HepG2 (cell line): ENCODE data around the gene SLC29A1. TPM values are rescaled to one million over a fixed set of nuclear protein-coding genes. Genes with fewer than 3 reads are reported as not detected.

ENCODE experiments used
- ATAC-seq: fragments of 200-7000 bp; cut with Tn5 transposase; 3 replicates; pipeline ENCODE4 v1.9.1; 2020; ENCODE audit warnings: mild to moderate bottlenecking, moderate library complexity
- BruUV-seq: library from RNA; stranded (reverse); fragments of 400-500 nt; replicated peaks from 2 replicates; lab custom pipeline; 2021; lab: Mats Ljungman, UMichigan
- CTCF ChIA-PET: fragments of 300-600 bp; formaldehyde crosslinking; extraction: SDS; loops from one replicate; lab custom pipeline; 2021; ENCODE audit warnings: low total read pairs, inconsistent platforms, low intra/inter-chr PET ratio; lab: Yijun Ruan, JAX
- POLR2A ChIA-PET: fragments of 350-600 bp; sonication (Branson Sonifier 250); formaldehyde crosslinking; loops from one replicate; lab custom pipeline; 2020; ENCODE audit warnings: antibody characterized with exemption, inconsistent platforms; lab: Yijun Ruan, JAX
- DNase-seq: peaks from one replicate; pipeline ENCODE4 v3.0.0-alpha.2; 2015; ENCODE audit warnings: low spot score
- FAIRE-seq: peaks from 3 replicates; lab custom pipeline; 2011; peaks lifted over from hg19 to GRCh38; lab: Jason Lieb, UNC
- H2AFZ ChIP-seq: one replicate; pipeline ENCODE4 v1.6.1; 2011; ENCODE audit warnings: low read length, inconsistent platforms
- H3K27ac ChIP-seq: fragments of 300-600 bp; 3 replicates; pipeline ENCODE4 v1.8.0; 2011; ENCODE audit warnings: mixed run types, mild to moderate bottlenecking, mixed read lengths, low read length, inconsistent platforms; ENCODE audit not compliant: insufficient read depth; ENCODE audit errors: extremely low read length
- H3K27me3 ChIP-seq, 2 experiments: fragments of 200-600 bp in 1 of 2; 2 replicates in 1 of 2; 3 replicates in 1 of 2; pipeline versions ENCODE4 v1.6.0 to v1.8.0; 2011; ENCODE audit warnings: low read length in 2 of 2, mild to moderate bottlenecking in 2 of 2, moderate library complexity in 2 of 2, inconsistent platforms in 1 of 2; ENCODE audit not compliant: insufficient read depth in 2 of 2, control insufficient read depth in 1 of 2
- H3K36me3 ChIP-seq, 2 experiments: fragments of 200-600 bp in 1 of 2; replicated peaks in 1 of 2; 2 replicates in 1 of 2; 3 replicates in 1 of 2; pipeline versions ENCODE4 v1.5.1 to v1.8.0; 2011; ENCODE audit warnings: low read length in 2 of 2, inconsistent platforms in 1 of 2; ENCODE audit not compliant: insufficient read depth in 2 of 2, control insufficient read depth in 1 of 2
- H3K4me1 ChIP-seq: 2 replicates; pipeline ENCODE4 v1.5.1; 2012; ENCODE audit warnings: low read length, inconsistent platforms; ENCODE audit not compliant: insufficient read depth
- H3K4me2 ChIP-seq: 2 replicates; pipeline ENCODE4 v1.6.0; 2011; ENCODE audit warnings: low read depth, low read length, inconsistent platforms
- H3K4me3 ChIP-seq, 3 experiments: fragments of 200-600 bp in 1 of 3; sonication (generic), shearing (Covaris generic) in 1 of 3; replicated peaks in 1 of 3; 2 replicates each; pipeline ENCODE4 v1.5.1; 2011 to 2016; ENCODE audit warnings: low read length in 3 of 3, inconsistent platforms in 2 of 3, low read depth in 2 of 3, mild to moderate bottlenecking in 2 of 3, control low read depth in 1 of 3, mixed read lengths in 1 of 3; ENCODE audit not compliant: insufficient read depth in 1 of 3
- H3K79me2 ChIP-seq: one replicate; pipeline ENCODE4 v1.6.1; 2011; ENCODE audit warnings: low read length, inconsistent platforms; ENCODE audit not compliant: insufficient read depth
- H3K9ac ChIP-seq: 2 replicates; pipeline ENCODE4 v1.6.0; 2011; ENCODE audit warnings: mild to moderate bottlenecking, low read depth, low read length, inconsistent platforms; ENCODE audit not compliant: insufficient read depth
- H3K9me3 ChIP-seq: 2 replicates; pipeline ENCODE4 v1.5.1; 2012; ENCODE audit warnings: mild to moderate bottlenecking, low read length
- H4K20me1 ChIP-seq: 2 replicates; pipeline ENCODE4 v1.6.0; 2011; ENCODE audit warnings: inconsistent platforms, mild to moderate bottlenecking, low read length, moderate library complexity; ENCODE audit not compliant: insufficient read depth
- CERS6 ChIP-seq: sonication (generic); formaldehyde crosslinking; IDR thresholded peaks from 2 replicates; pipeline ENCODE4 v1.5.0; 2020; ENCODE audit warnings: missing genetic modification reagents
- GPN1 ChIP-seq: sonication (generic); formaldehyde crosslinking; IDR thresholded peaks from 2 replicates; pipeline ENCODE4 v1.5.1; 2020; ENCODE audit warnings: missing genetic modification reagents, borderline replicate concordance
- MYNN ChIP-seq: sonication (generic); formaldehyde crosslinking; IDR thresholded peaks from 2 replicates; pipeline ENCODE4 v1.4.0; 2020; ENCODE audit warnings: mild to moderate bottlenecking, low read depth, missing genetic modification reagents
- POLR2AphosphoS2 ChIP-seq: IDR thresholded peaks from 2 replicates; pipeline ENCODE4 v1.6.1; 2011; ENCODE audit warnings: low read depth, low read length, improper control_type of control experiment
- PRDM4 ChIP-seq: sonication (generic); formaldehyde crosslinking; IDR thresholded peaks from 2 replicates; pipeline ENCODE4 v1.9.0; 2021; ENCODE audit warnings: missing genetic modification reagents, borderline replicate concordance
- ZNF121 ChIP-seq: sonication (generic); formaldehyde crosslinking; IDR thresholded peaks from 2 replicates; pipeline ENCODE4 v1.5.0; 2020; ENCODE audit warnings: mild to moderate bottlenecking, missing genetic modification reagents
- ZNF24 ChIP-seq: fragments of 450-650 bp; IDR thresholded peaks from 2 replicates; pipeline ENCODE4 v1.6.1; 2017; ENCODE audit warnings: antibody characterized with exemption, mild to moderate bottlenecking
- ZNF280B ChIP-seq: sonication (generic); formaldehyde crosslinking; IDR thresholded peaks from 2 replicates; pipeline ENCODE4 v1.5.0; 2020; ENCODE audit warnings: missing genetic modification reagents, mild to moderate bottlenecking, borderline replicate concordance
- ZNF605 ChIP-seq: sonication (generic); formaldehyde crosslinking; IDR thresholded peaks from 2 replicates; pipeline ENCODE4 v1.8.0; 2022; ENCODE audit warnings: mild to moderate bottlenecking, missing genetic modification reagents
- ZNF710 ChIP-seq: sonication (generic); formaldehyde crosslinking; IDR thresholded peaks from 2 replicates; pipeline ENCODE4 v1.5.0; 2020; ENCODE audit warnings: mild to moderate bottlenecking, missing genetic modification reagents, borderline replicate concordance
- ZNF75D ChIP-seq: sonication (generic); formaldehyde crosslinking; IDR thresholded peaks from 2 replicates; pipeline ENCODE4 v1.8.1; 2023; ENCODE audit warnings: missing genetic modification reagents, mild to moderate bottlenecking, borderline replicate concordance
- ZSCAN31 ChIP-seq: sonication (generic); formaldehyde crosslinking; IDR thresholded peaks from 2 replicates; pipeline ENCODE4 v1.5.0; 2020; ENCODE audit warnings: low read depth, mild to moderate bottlenecking, missing genetic modification reagents
- WGBS: methylation state at CpG from one replicate; pipeline ENCODE4 v1.1.6; 2017; ENCODE audit warnings: low lambda C conversion rate; 5-methylcytosine and 5-hydroxymethylcytosine counted together
- in situ Hi-C: cut with HindIII; loops from 2 replicates; pipeline ENCODE4 v1.10.0; 2017; ENCODE audit warnings: low pct_unique_long_range_greater_than_20kb; ENCODE audit not compliant: extremely low pct_ligation_motif_present
- intact Hi-C: fragments of 100-400 bp; cut with micrococcal nuclease; formaldehyde crosslinking; loops from one replicate; pipeline ENCODE4 v1.10.0; 2022; ENCODE audit not compliant: unreplicated experiment
- polyA plus RNA-seq, 8 experiments: library from polyadenylated mRNA; depleted of rRNA in 3 of 8; stranded (reverse) in 7 of 8; unstranded in 1 of 8; fragments of >200 nt; fragmentation: Illumina TruSeq in 4 of 8; extraction: Trizol in 4 of 8; gene quantifications; 2 replicates each; pipeline versions ENCODE4 v1.2.1 to v1.2.3, GENCODE V29; 2011 to 2016; ENCODE audit warnings: low read depth in 4 of 8, missing spikeins in 1 of 8, mixed read lengths in 1 of 8; ENCODE audit not compliant: insufficient read depth in 1 of 8
- total RNA-seq, 5 experiments: library from RNA; depleted of rRNA; stranded (reverse); fragments of >200 nt; fragmentation: Illumina TruSeq; extraction: Trizol; gene quantifications; 2 replicates each; pipeline ENCODE4 v1.2.3, GENCODE V29; 2016; ENCODE audit warnings: low read depth in 1 of 5
- TF ChIP-seq, protein P1 (sequence below): sonication (generic); formaldehyde crosslinking; IDR thresholded peaks from 2 replicates; pipeline ENCODE4 v1.5.1; 2020; ENCODE audit warnings: missing genetic modification reagents, mild to moderate bottlenecking, borderline replicate concordance
- TF ChIP-seq, protein P2 (sequence below): IDR thresholded peaks from 2 replicates; pipeline ENCODE4 v1.6.1; 2012; ENCODE audit warnings: inconsistent platforms

The SLC29A1 gene
- total and polyA plus RNA-seq, 2 of the 13 experiments (the other 11 are each of a cell fraction or from before 2014, with no cell fraction given) = 43.2 to 106 TPM

DNA sequence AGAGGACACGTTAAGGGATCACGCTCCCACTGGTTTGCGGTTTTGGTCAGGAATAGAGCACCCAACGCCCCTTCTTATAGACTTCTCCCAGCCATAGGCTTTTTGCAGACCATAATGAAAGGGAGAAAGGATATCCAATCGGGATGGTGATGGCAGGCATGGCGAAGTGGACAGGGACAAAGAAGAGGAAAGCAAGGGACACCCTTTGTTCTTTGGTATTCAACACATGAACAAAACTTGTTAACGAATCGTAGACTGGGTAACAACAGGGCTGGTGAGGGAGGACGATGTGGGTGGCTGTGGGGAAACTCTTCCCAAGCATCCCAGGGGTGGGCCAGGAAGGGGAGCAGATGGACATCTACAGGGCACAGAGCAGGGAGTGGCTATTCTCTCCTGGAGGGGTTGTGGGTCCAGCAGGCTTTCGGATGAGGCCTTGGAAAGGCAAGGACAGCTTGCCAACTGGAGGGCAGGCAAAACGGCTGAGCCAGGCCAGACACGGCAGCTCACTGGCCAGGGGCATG is 22.1 kb downstream of the SLC29A1 start:
- peaks cover 12 to 24% of the 10 kb centered on the region in 2 experiments for H3K36me3 ChIP-seq
- WGBS = 2% methylated on average over 12 of the region's 12 CpGs
- no TSS peak for BruUV-seq
- ATAC-seq (peak; percentile 23), FAIRE-seq (no peak), DNase-seq (no peak)
- peaks cover 35% of the 10 kb centered on the region for H4K20me1 ChIP-seq
- in situ Hi-C loops = no loop called here
- H3K79me2 ChIP-seq = peaks cover 40% of the 10 kb centered on the region
- POLR2A ChIA-PET = interaction anchor here (0.5 to 8.4 kb wide), 28 partner anchors 8 to 1305 kb away, joined by 3 to 264 read pairs (median 6); partner anchors contain the start of genes GTPBP2, SLC29A1, SLC35B2 and SPATS1
- CTCF ChIA-PET = no interaction called here
- peak overlapping the region; percentile 81 to 97 (median 87) for H3K4me3 ChIP-seq
- no peaks in the 10 kb centered on the region for H3K9me3 ChIP-seq
- peaks cover 64% of the 10 kb centered on the region for H3K4me1 ChIP-seq
- no peaks in the 10 kb centered on the region; a peak in 1 of 5 replicates for H3K27me3 ChIP-seq
- H3K4me2 ChIP-seq = peak overlapping the region; percentile 85
- peak overlapping the region; percentile 96 for H3K27ac ChIP-seq
- peak overlapping the region; percentile 88 for H2AFZ ChIP-seq
- intact Hi-C loops = no loop called here
- H3K9ac ChIP-seq = peak overlapping the region; percentile 99
- TF ChIP-seq POLR2AphosphoS2 = no peak
- TF ChIP-seq ZNF24 = no peak
- TF ChIP-seq MYNN = no peak
- TF ChIP-seq ZNF75D (CRISPR knock-in tag) = no peak
- no peak for TF ChIP-seq CERS6 (CRISPR knock-in tag)
- peak; percentile 20; the same call in 1 of the 2 replicates for TF ChIP-seq ZNF710
- TF ChIP-seq ZNF121 (CRISPR knock-in tag) = no peak
- 0 out of 2 replicates have a peak, but pooled peaks have one; percentile 17 for TF ChIP-seq GPN1 (CRISPR knock-in tag)
- TF ChIP-seq ZNF605 = no peak
- 0 out of 2 replicates have a peak, but pooled peaks have one; percentile 65 for TF ChIP-seq ZNF280B (CRISPR knock-in tag)
- TF ChIP-seq, protein P1, sequence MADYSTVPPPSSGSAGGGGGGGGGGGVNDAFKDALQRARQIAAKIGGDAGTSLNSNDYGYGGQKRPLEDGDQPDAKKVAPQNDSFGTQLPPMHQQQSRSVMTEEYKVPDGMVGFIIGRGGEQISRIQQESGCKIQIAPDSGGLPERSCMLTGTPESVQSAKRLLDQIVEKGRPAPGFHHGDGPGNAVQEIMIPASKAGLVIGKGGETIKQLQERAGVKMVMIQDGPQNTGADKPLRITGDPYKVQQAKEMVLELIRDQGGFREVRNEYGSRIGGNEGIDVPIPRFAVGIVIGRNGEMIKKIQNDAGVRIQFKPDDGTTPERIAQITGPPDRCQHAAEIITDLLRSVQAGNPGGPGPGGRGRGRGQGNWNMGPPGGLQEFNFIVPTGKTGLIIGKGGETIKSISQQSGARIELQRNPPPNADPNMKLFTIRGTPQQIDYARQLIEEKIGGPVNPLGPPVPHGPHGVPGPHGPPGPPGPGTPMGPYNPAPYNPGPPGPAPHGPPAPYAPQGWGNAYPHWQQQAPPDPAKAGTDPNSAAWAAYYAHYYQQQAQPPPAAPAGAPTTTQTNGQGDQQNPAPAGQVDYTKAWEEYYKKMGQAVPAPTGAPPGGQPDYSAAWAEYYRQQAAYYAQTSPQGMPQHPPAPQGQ = no peak
- no peak for TF ChIP-seq PRDM4 (CRISPR knock-in tag)
- peak; percentile 6; the same call in 1 of the 2 replicates for TF ChIP-seq ZSCAN31 (CRISPR knock-in tag)
- TF ChIP-seq, protein P2, sequence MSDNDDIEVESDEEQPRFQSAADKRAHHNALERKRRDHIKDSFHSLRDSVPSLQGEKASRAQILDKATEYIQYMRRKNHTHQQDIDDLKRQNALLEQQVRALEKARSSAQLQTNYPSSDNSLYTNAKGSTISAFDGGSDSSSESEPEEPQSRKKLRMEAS = no peak
